Measurements from ENCODE around the gene NOTCH1.

NOTCH1 gene

GRCh38 chr9:136493567-136493971 is 52.3 kb downstream of the NOTCH1 start:
- Histone ChIP-seq H3K36me3 (ENCODE audit: control insufficient read depth in 2 of 2, insufficient read depth in 2 of 2, low read length in 2 of 2) (peaks cover 30% of the 10 kb centered on the region in 2 donors), H3K9ac (ENCODE audit: low read depth in 1 of 2, low read length in 2 of 2) (no peak overlapping the region), H3K4me3 (ENCODE audit: low read length in 2 of 2) (no peak overlapping the region), H3K9me3 (ENCODE audit: control insufficient read depth in 2 of 2, low read length in 2 of 2) (no peaks in the 10 kb centered on the region), H3K4me1 (ENCODE audit: control insufficient read depth in 2 of 2, insufficient read depth in 2 of 2, low read length in 2 of 2) (peaks cover 0 to under 1% of the 10 kb centered on the region in 2 donors), H3K27ac (ENCODE audit: low read depth in 2 of 2, low read length in 2 of 2) (no peak overlapping the region), H3K27me3 (ENCODE audit: control insufficient read depth in 2 of 2, insufficient read depth in 2 of 2, low read length in 2 of 2) (no peaks in the 10 kb centered on the region)

- Histone ChIP-seq H3K9ac (ENCODE audit: low read depth in 1 of 2, low read length in 2 of 2) (no peak overlapping the region), H3K9me3 (ENCODE audit: control insufficient read depth in 2 of 2, low read length in 2 of 2) (no peaks in the 10 kb centered on the region), H3K27me3 (ENCODE audit: control insufficient read depth in 2 of 2, insufficient read depth in 2 of 2, low read length in 2 of 2) (no peaks in the 10 kb centered on the region), H3K27ac (ENCODE audit: low read depth in 2 of 2, low read length in 2 of 2) (no peak overlapping the region), H3K4me1 (ENCODE audit: control insufficient read depth in 2 of 2, insufficient read depth in 2 of 2, low read length in 2 of 2) (peaks cover 0 to 5% of the 10 kb centered on the region in 2 donors), H3K4me3 (ENCODE audit: low read length in 2 of 2) (no peak overlapping the region), H3K36me3 (ENCODE audit: control insufficient read depth in 2 of 2, insufficient read depth in 2 of 2, low read length in 2 of 2) (peaks cover 26% of the 10 kb centered on the region in 2 donors)
Observed at GRCh38 chr9:136492978-136493522, 52.8 kb downstream of the NOTCH1 start.

- Histone ChIP-seq H3K36me3 (ENCODE audit: control insufficient read depth in 2 of 2, insufficient read depth in 2 of 2, low read length in 2 of 2) (peaks cover 0 to under 1% of the 10 kb centered on the region in 2 donors), H3K4me1 (ENCODE audit: control insufficient read depth in 2 of 2, insufficient read depth in 2 of 2, low read length in 2 of 2) (peaks cover 2 to 8% of the 10 kb centered on the region in 2 donors), H3K27me3 (ENCODE audit: control insufficient read depth in 2 of 2, insufficient read depth in 2 of 2, low read length in 2 of 2) (no peaks in the 10 kb centered on the region), H3K4me3 (ENCODE audit: low read length in 2 of 2) (no peak overlapping the region), H3K27ac (ENCODE audit: low read depth in 2 of 2, low read length in 2 of 2) (no peak overlapping the region), H3K9me3 (ENCODE audit: control insufficient read depth in 2 of 2, low read length in 2 of 2) (no peaks in the 10 kb centered on the region), H3K9ac (ENCODE audit: low read depth in 1 of 2, low read length in 2 of 2) (no peak overlapping the region)
Observed at GRCh38 chr9:136489731-136490130, 56.1 kb downstream of the NOTCH1 start.

- Histone ChIP-seq H3K9me3 (ENCODE audit: control insufficient read depth in 2 of 2, low read length in 2 of 2) (no peaks in the 10 kb centered on the region), H3K9ac (ENCODE audit: low read depth in 1 of 2, low read length in 2 of 2) (no peak overlapping the region), H3K4me1 (ENCODE audit: control insufficient read depth in 2 of 2, insufficient read depth in 2 of 2, low read length in 2 of 2) (peaks cover 11 to 17% of the 10 kb centered on the region in 2 donors), H3K4me3 (ENCODE audit: low read length in 2 of 2) (no peak overlapping the region), H3K36me3 (ENCODE audit: control insufficient read depth in 2 of 2, insufficient read depth in 2 of 2, low read length in 2 of 2) (no peaks in the 10 kb centered on the region), H3K27me3 (ENCODE audit: control insufficient read depth in 2 of 2, insufficient read depth in 2 of 2, low read length in 2 of 2) (no peaks in the 10 kb centered on the region), H3K27ac (ENCODE audit: low read depth in 2 of 2, low read length in 2 of 2) (no peak overlapping the region)
Observed at GRCh38 chr9:136488247-136489214, 57.3 kb downstream of the NOTCH1 start.

- no peak overlapping the region for H3K27ac ChIP-seq (ENCODE audit: low read depth in 2 of 2, low read length in 2 of 2)
- H3K4me3 ChIP-seq (ENCODE audit: low read length in 2 of 2) = no peak overlapping the region
- no peaks in the 10 kb centered on the region for H3K9me3 ChIP-seq (ENCODE audit: control insufficient read depth in 2 of 2, low read length in 2 of 2)
- no peaks in the 10 kb centered on the region for H3K27me3 ChIP-seq (ENCODE audit: control insufficient read depth in 2 of 2, insufficient read depth in 2 of 2, low read length in 2 of 2)
- H3K36me3 ChIP-seq (ENCODE audit: control insufficient read depth in 2 of 2, insufficient read depth in 2 of 2, low read length in 2 of 2) = no peaks in the 10 kb centered on the region
- peaks cover 11 to 17% of the 10 kb centered on the region in 2 donors for H3K4me1 ChIP-seq (ENCODE audit: control insufficient read depth in 2 of 2, insufficient read depth in 2 of 2, low read length in 2 of 2)
- H3K9ac ChIP-seq (ENCODE audit: low read depth in 1 of 2, low read length in 2 of 2) = no peak overlapping the region
Observed at GRCh38 chr9:136487672-136488071, 58.2 kb downstream of the NOTCH1 start.

- H3K9ac ChIP-seq (ENCODE audit: low read depth in 1 of 2, low read length in 2 of 2) = no peak overlapping the region
- H3K27ac ChIP-seq (ENCODE audit: low read depth in 2 of 2, low read length in 2 of 2) = no peak overlapping the region
- no peak overlapping the region for H3K4me3 ChIP-seq (ENCODE audit: low read length in 2 of 2)
- H3K4me1 ChIP-seq (ENCODE audit: control insufficient read depth in 2 of 2, insufficient read depth in 2 of 2, low read length in 2 of 2) = peaks cover 15 to 18% of the 10 kb centered on the region in 2 donors
- no peaks in the 10 kb centered on the region for H3K36me3 ChIP-seq (ENCODE audit: control insufficient read depth in 2 of 2, insufficient read depth in 2 of 2, low read length in 2 of 2)
- H3K27me3 ChIP-seq (ENCODE audit: control insufficient read depth in 2 of 2, insufficient read depth in 2 of 2, low read length in 2 of 2) = no peaks in the 10 kb centered on the region
- H3K9me3 ChIP-seq (ENCODE audit: control insufficient read depth in 2 of 2, low read length in 2 of 2) = no peaks in the 10 kb centered on the region
Observed at GRCh38 chr9:136486823-136487620, 58.8 kb downstream of the NOTCH1 start.

GRCh38 chr9:136486131-136486530 is 59.7 kb downstream of the NOTCH1 start:
- no peaks in the 10 kb centered on the region for H3K27me3 ChIP-seq (ENCODE audit: control insufficient read depth in 2 of 2, insufficient read depth in 2 of 2, low read length in 2 of 2)
- H3K4me1 ChIP-seq (ENCODE audit: control insufficient read depth in 2 of 2, insufficient read depth in 2 of 2, low read length in 2 of 2) = peaks cover 22 to 26% of the 10 kb centered on the region in 2 donors
- no peak overlapping the region for H3K9ac ChIP-seq (ENCODE audit: low read depth in 1 of 2, low read length in 2 of 2)
- no peak overlapping the region for H3K27ac ChIP-seq (ENCODE audit: low read depth in 2 of 2, low read length in 2 of 2)
- no peak overlapping the region for H3K4me3 ChIP-seq (ENCODE audit: low read length in 2 of 2)
- no peaks in the 10 kb centered on the region for H3K9me3 ChIP-seq (ENCODE audit: control insufficient read depth in 2 of 2, low read length in 2 of 2)
- no peaks in the 10 kb centered on the region for H3K36me3 ChIP-seq (ENCODE audit: control insufficient read depth in 2 of 2, insufficient read depth in 2 of 2, low read length in 2 of 2)

GRCh38 chr9:136485049-136486045 is 60.5 kb downstream of the NOTCH1 start:
- no peak overlapping the region for H3K27ac ChIP-seq (ENCODE audit: low read depth in 2 of 2, low read length in 2 of 2)

More at GRCh38 chr9:136485049-136486045, 60.5 kb downstream of the NOTCH1 start:
- Histone ChIP-seq H3K4me1 (ENCODE audit: control insufficient read depth in 2 of 2, insufficient read depth in 2 of 2, low read length in 2 of 2) (peaks cover 22 to 26% of the 10 kb centered on the region in 2 donors), H3K4me3 (ENCODE audit: low read length in 2 of 2) (no peak overlapping the region), H3K27me3 (ENCODE audit: control insufficient read depth in 2 of 2, insufficient read depth in 2 of 2, low read length in 2 of 2) (no peaks in the 10 kb centered on the region), H3K9me3 (ENCODE audit: control insufficient read depth in 2 of 2, low read length in 2 of 2) (no peaks in the 10 kb centered on the region), H3K9ac (ENCODE audit: low read depth in 1 of 2, low read length in 2 of 2) (no peak overlapping the region), H3K36me3 (ENCODE audit: control insufficient read depth in 2 of 2, insufficient read depth in 2 of 2, low read length in 2 of 2) (no peaks in the 10 kb centered on the region)

All from mucosa of rectum (tissue), 2 donors.